ENCODE results near the gene GFPT2. TPM values are rescaled to one million over a fixed set of nuclear protein-coding genes. Genes with fewer than 3 reads are reported as not detected.

The GFPT2 gene
- total and polyA plus RNA-seq, 2 of the 4 experiments (the other 2 are of a cell fraction), result 20.3 to 20.8 TPM

DNA sequence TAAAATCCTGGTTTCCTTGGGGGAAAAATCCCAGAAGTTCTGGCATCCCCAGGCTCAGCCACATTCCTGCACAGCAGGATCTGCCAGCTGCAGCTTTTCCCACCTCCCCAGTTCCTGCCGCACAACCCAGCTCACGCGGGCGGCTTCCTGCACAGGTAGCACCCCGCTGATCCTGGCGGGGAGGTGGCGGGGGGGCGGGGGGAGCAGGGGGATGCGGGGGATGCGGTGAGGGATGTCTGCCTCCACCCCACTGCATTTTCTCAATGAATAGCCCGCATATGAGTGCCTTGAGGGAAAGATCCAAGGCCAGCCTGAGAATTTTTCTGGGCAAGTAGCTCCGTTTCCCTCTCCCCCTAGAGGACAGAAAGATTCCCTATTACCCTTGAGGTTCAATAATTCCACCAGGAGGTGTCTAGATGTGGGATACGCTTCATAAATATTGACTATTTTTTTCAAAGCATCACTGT, 21.1 kb downstream of the GFPT2 start:
- Histone ChIP-seq H3K9me3 (ENCODE audit: control insufficient read depth, insufficient read depth, low read length) (no peaks in the 10 kb centered on the region), H4K20me1 (ENCODE audit: insufficient read depth, low read length) (peaks cover 21% of the 10 kb centered on the region), H3K36me3 (ENCODE audit: control insufficient read depth, insufficient read depth, low read length) (peaks cover 25% of the 10 kb centered on the region), H2AK5ac (ENCODE audit: low read depth, low read length) (no peak overlapping the region), H4K8ac (ENCODE audit: low read depth in 2 of 2, low read length in 2 of 2) (no peak overlapping the region), H2BK20ac (ENCODE audit: low read depth, low read length) (no peak overlapping the region; the same call in 1 of the 2 replicates), H3K27me3 (ENCODE audit: control insufficient read depth, insufficient read depth, low read length) (no peaks in the 10 kb centered on the region), H2BK15ac (ENCODE audit: low read depth, low read length) (no peak overlapping the region), H3K9me1 (ENCODE audit: insufficient read depth, low read length) (peaks cover 20% of the 10 kb centered on the region), H3K18ac (ENCODE audit: low read depth, low read length) (no peak overlapping the region), H2BK5ac (ENCODE audit: low read depth, low read length, poor library complexity, severe bottlenecking) (no peak overlapping the region), H4K5ac (ENCODE audit: low read depth, low read length) (no peak overlapping the region), H3K23ac (ENCODE audit: low read depth, low read length) (no peak overlapping the region), H3K4me1 (ENCODE audit: control insufficient read depth, insufficient read depth, low read length) (peaks cover 18% of the 10 kb centered on the region), H2AK9ac (replicated peaks; ENCODE audit: low read depth, low read length, poor library complexity) (no peak overlapping the region), H3K27ac (ENCODE audit: insufficient read depth, low read length) (no peak overlapping the region), H3K4ac (ENCODE audit: low read depth, low read length) (no peak overlapping the region; the same call in 1 of the 2 replicates), H3K4me2 (ENCODE audit: low read depth, low read length) (no peak overlapping the region), H4K91ac (ENCODE audit: insufficient read depth, low read depth, low read length) (no peak overlapping the region; the same call in 1 of the 2 replicates), H2BK120ac (ENCODE audit: low read depth, low read length) (no peak overlapping the region), H2AFZ (replicated peaks; ENCODE audit: low read length, poor library complexity) (no peak overlapping the region), H3K56ac (ENCODE audit: extremely low read depth, insufficient read depth, low read length) (no peak overlapping the region), H3K9ac (ENCODE audit: low read depth, low read length) (no peak overlapping the region), H3K14ac (replicated peaks; ENCODE audit: low read depth, low read length) (no peak overlapping the region), H3K79me1 (ENCODE audit: low read depth in 1 of 2, low read length in 2 of 2) (peaks cover 0 to 8% of the 10 kb centered on the region in 2 experiments; a peak in 1 of 4 replicates), H3K4me3 (ENCODE audit: insufficient read depth, low read depth, low read length) (no peak overlapping the region)
- CTCF ChIA-PET, result interaction anchor here (1.2 kb wide), 1 partner anchor 39 kb away, joined by 5 read pairs; no protein-coding TSS in a partner anchor
- intact Hi-C loops (cut with micrococcal nuclease), result no loop called here
- WGBS, 2 experiments (ENCODE audit: extremely low coverage in 2 of 2, insufficient read length in 1 of 2), result no CpG with 5 or more reads among the region's 13 CpGs
- BruUV-seq (replicated peaks), result no TSS peak
- in situ Hi-C loops (cut with MboI; ENCODE audit: low sequenced_read_pairs), result no loop called here
- POLR2A ChIA-PET (ENCODE audit: unreplicated experiment), result no interaction called here
- dilution Hi-C loops (cut with HindIII; ENCODE audit: low sequenced_read_pairs, unreplicated experiment), result no loop called here
- DNase-seq, result no peak
- no peak for ATAC-seq (ENCODE audit: low read depth)
- TF ChIP-seq CTCF (conservative IDR thresholded peaks at IDR 0.05; ENCODE audit: low read depth, low read length), result peak; percentile 27; the same call in 1 of the 2 replicates
- no peak for TF ChIP-seq CHD1 (IDR thresholded peaks at IDR 0.05; ENCODE audit: low read depth, low read length)

Measured in IMR-90 (cell line).